Kidney (tissue), 14 donors: ENCODE data around the gene TRIM71. TPM values are rescaled to one million over a fixed set of nuclear protein-coding genes. Genes with fewer than 3 reads are reported as not detected.
"Not testable (repeated sequence)": the region's sequence is repeated elsewhere in the genome, so short reads cannot be mapped to it uniquely, and the experiment has no call there.

Experiments
- DNase-seq, 5 donors: peaks; one replicate each; pipeline ENCODE4 v3.0.0-alpha.2; 2013 to 2020
- FAIRE-seq: peaks from 2 replicates; lab custom pipeline; 2012; peaks lifted over from hg19 to GRCh38; lab: Jason Lieb, UNC
- H3K27ac ChIP-seq, 2 donors: one replicate each; pipeline ENCODE4 v1.7.0; 2013; ENCODE audit warnings: low read depth in 2 of 2, low read length in 2 of 2, inconsistent platforms in 1 of 2
- H3K27me3 ChIP-seq: one replicate; pipeline ENCODE4 v1.7.1; 2013; ENCODE audit warnings: low read length, inconsistent platforms; ENCODE audit not compliant: control insufficient read depth, insufficient read depth
- H3K36me3 ChIP-seq, 3 donors: one replicate each; pipeline versions ENCODE4 v1.7.0 to v1.7.1; 2013; ENCODE audit warnings: low read length in 3 of 3, control low read depth in 1 of 3, inconsistent platforms in 1 of 3; ENCODE audit not compliant: insufficient read depth in 3 of 3, control insufficient read depth in 2 of 3
- H3K4me1 ChIP-seq, 3 donors: one replicate each; pipeline versions ENCODE4 v1.7.0 to v1.7.1; 2013; ENCODE audit warnings: low read length in 3 of 3, inconsistent platforms in 1 of 3, low read depth in 1 of 3; ENCODE audit not compliant: control insufficient read depth in 2 of 3, insufficient read depth in 2 of 3
- H3K4me3 ChIP-seq, 3 donors: one replicate each; pipeline versions ENCODE4 v1.7.0 to v1.8.1; 2013; ENCODE audit warnings: low read length in 3 of 3, control low read depth in 1 of 3, inconsistent platforms in 1 of 3
- H3K9ac ChIP-seq, 3 donors: one replicate each; pipeline versions ENCODE4 v1.7.0 to v1.7.1; 2013; ENCODE audit warnings: low read length in 3 of 3, control low read depth in 1 of 3, inconsistent platforms in 1 of 3
- H3K9me3 ChIP-seq, 3 donors: one replicate each; pipeline versions ENCODE4 v1.7.0 to v1.7.1; 2013; ENCODE audit warnings: low read length in 3 of 3, control low read depth in 1 of 3, inconsistent platforms in 1 of 3; ENCODE audit not compliant: control insufficient read depth in 2 of 3, insufficient read depth in 1 of 3
- CTCF ChIP-seq: IDR thresholded peaks from 3 replicates; pipeline ENCODE4 v1.5.1; 2012; ENCODE audit warnings: mild to moderate bottlenecking, moderate library complexity, borderline replicate concordance; ENCODE audit not compliant: insufficient read depth; ENCODE audit errors: extremely low read depth
- intact Hi-C: fragments of 100-400 bp; cut with DNase I; formaldehyde crosslinking; loops from one replicate; pipeline ENCODE4 v1.11.1; 2022
- polyA plus RNA-seq: library from polyadenylated mRNA; stranded (reverse); fragments of 350-450 nt; fragmentation: Illumina TruSeq; extraction: RNeasy Lipid Tissue Mini Kit (QIAGEN cat#74804); gene quantifications from one replicate; pipeline ENCODE4 v1.2.3, GENCODE V29; 2014; ENCODE audit warnings: low read depth, low replicate concordance; ENCODE audit not compliant: insufficient read depth
- total RNA-seq: library from RNA; stranded (reverse); fragmentation: NEBNext Ultra II Directional; extraction: Animal tissue kit (Norgen Biotek cat#: 25700); gene quantifications from one replicate; pipeline ENCODE4 v1.2.1, GENCODE V29; 2021
- donor health status: control.
- donor health status: control.
- donor health status: control.
- donor health status: control.
- donor health status: control.
- donor health status: DM: yes; HTN: yes; CAD: no.
- donor health status: Normal renal cell carcinoma (clear cell type).

TRIM71 gene
- total and polyA plus RNA-seq, 2 donors from 2014 or later = 0.92 to 1.2 TPM

- Histone ChIP-seq H3K36me3 (no peaks in the 10 kb centered on the region), H3K9ac (peak overlapping the region in 1 of 3 donors; percentile 73), H3K4me1 (peaks cover 0 to 4% (median 0%) of the 10 kb centered on the region in 3 donors), H3K4me3 (peak overlapping the region; percentile 44 to 86 (median 71)), H3K27ac (no peak overlapping the region), H3K9me3 (no peaks in the 10 kb centered on the region), H3K27me3 (no peaks in the 10 kb centered on the region)
- peak; percentile 79 to 89 (median 88) for DNase-seq
- FAIRE-seq = no peak
- intact Hi-C loops = no loop called here
- no peak for TF ChIP-seq CTCF
Observed at GRCh38 chr3:32780735-32781210, 37.0 kb upstream of the TRIM71 start.

GRCh38 chr3:32781211-32781968 lies 36.4 kb upstream of the TRIM71 start:
- intact Hi-C loops = no loop called here
- Histone ChIP-seq H3K36me3 (no peaks in the 10 kb centered on the region), H3K4me3 (peak overlapping the region; percentile 44 to 86 (median 71)), H3K9me3 (no peaks in the 10 kb centered on the region), H3K27ac (no peak overlapping the region), H3K9ac (peak overlapping the region in 2 of 3 donors; percentile 55 to 73), H3K4me1 (peaks cover 0 to 4% (median 0%) of the 10 kb centered on the region in 3 donors), H3K27me3 (no peaks in the 10 kb centered on the region)
- peak; percentile 86 to 91 (median 90) for DNase-seq
- FAIRE-seq = peak; percentile 15
- peak; percentile 57 for TF ChIP-seq CTCF

GRCh38 chr3:32781969-32782270 lies 35.9 kb upstream of the TRIM71 start:
- H3K36me3 ChIP-seq, FAIRE-seq, H3K9ac ChIP-seq, H3K9me3 ChIP-seq, H3K4me1 ChIP-seq, DNase-seq, H3K27ac ChIP-seq, H3K4me3 ChIP-seq, H3K27me3 ChIP-seq, intact Hi-C loops: not testable (repeated sequence)

- Histone ChIP-seq H3K36me3 (no peaks in the 10 kb centered on the region), H3K4me1 (peaks cover 0 to 4% (median 0%) of the 10 kb centered on the region in 3 donors), H3K9me3 (no peaks in the 10 kb centered on the region), H3K9ac (no peak overlapping the region), H3K4me3 (no peak overlapping the region), H3K27ac (no peak overlapping the region), H3K27me3 (no peaks in the 10 kb centered on the region)
- no peak for DNase-seq
- FAIRE-seq = no peak
- no peak for TF ChIP-seq CTCF
- intact Hi-C loops = no loop called here
Observed at GRCh38 chr3:32782407-32782806, 35.4 kb upstream of the TRIM71 start.
